GM23338 (cell line): ENCODE results near the gene PRLH. TPM values are rescaled to one million over a fixed set of nuclear protein-coding genes. Genes with fewer than 3 reads are reported as not detected.
"Not testable (repeated sequence)": the region's sequence is repeated elsewhere in the genome, so short reads cannot be mapped to it uniquely, and the experiment has no call there.

ENCODE experiments used
- ATAC-seq: fragments of 200-7000 bp; cut with Tn5 transposase; 3 replicates; pipeline ENCODE4 v1.9.1; 2020
- DNase-seq: peaks from one replicate; pipeline ENCODE4 v3.0.0-alpha.2; 2015; ENCODE audit warnings: low spot score
- H2AFZ ChIP-seq: fragments of 200-600 bp; sonication (generic); 2 replicates; pipeline ENCODE4 v1.8.0; 2016; ENCODE audit warnings: antibody characterized with exemption, mild to moderate bottlenecking, moderate library complexity
- H3F3A ChIP-seq: fragments of 200-600 bp; sonication (generic); replicated peaks from 2 replicates; pipeline ENCODE4 v1.8.0; 2017; ENCODE audit warnings: antibody characterized with exemption, mixed run types, low read depth
- H3K27ac ChIP-seq: fragments of 200-600 bp; sonication (generic); 2 replicates; pipeline ENCODE4 v1.6.1; 2016; ENCODE audit warnings: low read depth
- H3K27me3 ChIP-seq: fragments of 200-600 bp; sonication (generic); 2 replicates; pipeline ENCODE4 v1.8.0; 2016; ENCODE audit warnings: mild to moderate bottlenecking, mixed run types, moderate library complexity; ENCODE audit not compliant: insufficient read depth
- H3K36me3 ChIP-seq: fragments of 200-600 bp; sonication (generic); 2 replicates; pipeline ENCODE4 v1.8.0; 2016; ENCODE audit warnings: mild to moderate bottlenecking; ENCODE audit not compliant: insufficient read depth
- H3K4me1 ChIP-seq: fragments of 200-600 bp; sonication (generic); 2 replicates; pipeline ENCODE4 v1.8.0; 2016; ENCODE audit warnings: mild to moderate bottlenecking, moderate library complexity; ENCODE audit not compliant: insufficient read depth
- H3K4me2 ChIP-seq: fragments of 200-600 bp; sonication (generic); 2 replicates; pipeline ENCODE4 v1.7.1; 2017; ENCODE audit warnings: mixed run types
- H3K4me3 ChIP-seq: fragments of 200-600 bp; sonication (generic); 2 replicates; pipeline ENCODE4 v1.6.1; 2016; ENCODE audit warnings: mixed run types
- H3K79me2 ChIP-seq: fragments of 200-600 bp; sonication (generic); replicated peaks from 2 replicates; pipeline ENCODE4 v1.8.0; 2017; ENCODE audit warnings: mild to moderate bottlenecking; ENCODE audit not compliant: insufficient read depth
- H3K9me2 ChIP-seq: fragments of 200-600 bp; sonication (generic); 2 replicates; pipeline ENCODE4 v1.8.0; 2017; ENCODE audit not compliant: insufficient read depth
- H4K20me1 ChIP-seq: fragments of 200-600 bp; sonication (generic); replicated peaks from 2 replicates; pipeline ENCODE4 v1.8.0; 2017; ENCODE audit warnings: mild to moderate bottlenecking; ENCODE audit not compliant: insufficient read depth
- H3K27ac Mint-ChIP-seq: 2 replicates; pipeline ENCODE4 v1.8.0; 2020; ENCODE audit warnings: inconsistent platforms, mild to moderate bottlenecking, moderate library complexity, mixed read lengths
- H3K27me3 Mint-ChIP-seq: 3 replicates; pipeline ENCODE4 v1.8.0; 2022; ENCODE audit warnings: low read depth, mild to moderate bottlenecking, moderate library complexity, mixed read lengths, inconsistent platforms; ENCODE audit not compliant: insufficient read depth, poor library complexity
- H3K36me3 Mint-ChIP-seq: 3 replicates; pipeline ENCODE4 v1.8.0; 2021; ENCODE audit warnings: low read depth, mild to moderate bottlenecking, inconsistent platforms, moderate library complexity, mixed read lengths
- H3K4me1 Mint-ChIP-seq: 3 replicates; pipeline ENCODE4 v1.8.0; 2020; ENCODE audit warnings: mild to moderate bottlenecking, inconsistent platforms, mixed read lengths
- H3K4me3 Mint-ChIP-seq: 3 replicates; pipeline ENCODE4 v1.8.0; 2021; ENCODE audit warnings: moderate library complexity, mild to moderate bottlenecking, inconsistent platforms, mixed read lengths
- H3K9me3 Mint-ChIP-seq: 3 replicates; pipeline ENCODE4 v1.8.0; 2020; ENCODE audit warnings: moderate library complexity, mild to moderate bottlenecking, inconsistent platforms, mixed read lengths
- EZH2 ChIP-seq: fragments of 200-600 bp; sonication (generic); IDR thresholded peaks from one replicate; pipeline ENCODE4 v1.8.0; 2017; ENCODE audit warnings: antibody characterized with exemption, mild to moderate bottlenecking, low read depth; ENCODE audit not compliant: unreplicated experiment
- EZH2phosphoT487 ChIP-seq: fragments of 200-600 bp; sonication (generic); IDR thresholded peaks from one replicate; pipeline ENCODE4 v1.8.1; 2018; ENCODE audit warnings: antibody characterized with exemption; ENCODE audit not compliant: unreplicated experiment
- NANOG ChIP-seq: IDR thresholded peaks from 2 replicates; pipeline ENCODE4 v1.6.1; 2016; ENCODE audit warnings: antibody characterized with exemption, borderline replicate concordance
- REST ChIP-seq: IDR thresholded peaks from one replicate; pipeline ENCODE4 v1.6.1; 2018; ENCODE audit warnings: antibody characterized with exemption; ENCODE audit not compliant: unreplicated experiment
- polyA plus RNA-seq: library from polyadenylated mRNA; unstranded; fragments of >200 nt; fragmentation: Nextera tagmentation; extraction: Ambion mirVana; gene quantifications from 2 replicates; pipeline ENCODE4 v1.2.1, GENCODE V29; 2016
- total RNA-seq: library from RNA; depleted of rRNA; stranded (reverse); fragments of >200 nt; shearing (Covaris generic); gene quantifications from 2 replicates; pipeline ENCODE4 v1.2.3, GENCODE V29; 2014

PRLH gene
- total and polyA plus RNA-seq, 2 experiments from 2014 or later = not detected

DNA sequence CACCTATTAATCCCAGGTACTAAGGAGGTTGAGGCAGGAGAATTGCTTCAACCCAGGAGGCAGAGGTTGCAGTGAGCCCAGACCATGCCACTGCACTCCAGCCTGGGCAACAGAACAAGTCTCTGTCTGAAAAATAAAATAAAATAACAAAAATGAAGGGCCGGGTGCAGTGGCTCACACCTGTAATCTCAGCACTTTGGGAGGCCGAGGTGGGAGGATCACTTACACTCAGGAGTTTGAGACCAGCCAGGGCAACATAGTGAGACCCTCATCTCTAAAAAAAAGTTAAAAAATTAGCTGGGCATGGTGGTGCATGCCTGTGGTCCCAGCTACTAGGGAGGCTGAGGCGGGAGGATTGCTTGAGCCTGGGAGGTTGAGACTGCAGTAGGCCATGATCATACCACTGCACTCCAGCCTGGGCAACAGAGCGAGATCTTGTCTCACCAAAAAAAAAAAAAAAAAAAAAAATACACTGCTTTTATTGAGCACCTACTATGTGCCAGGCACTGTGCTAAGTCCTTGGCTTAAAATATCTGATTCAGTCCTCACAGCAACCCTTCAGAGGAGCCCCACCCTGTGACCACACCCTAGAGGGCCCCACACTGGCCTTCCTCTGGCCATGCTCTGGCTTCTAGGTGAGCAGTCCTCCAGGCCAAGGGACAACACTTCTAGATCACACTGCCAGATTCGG is 29.6 kb downstream of the PRLH start:
- H3K36me3 ChIP-seq, H3K4me3 Mint-ChIP-seq, H3K36me3 Mint-ChIP-seq, H3K4me3 ChIP-seq, H3K27me3 ChIP-seq, H3K9me3 Mint-ChIP-seq, H4K20me1 ChIP-seq, H2AFZ ChIP-seq, H3K27ac Mint-ChIP-seq, H3K9me2 ChIP-seq, DNase-seq, H3K27ac ChIP-seq, H3K79me2 ChIP-seq, ATAC-seq, H3K4me2 ChIP-seq: not testable (repeated sequence)
- Histone ChIP-seq H3K4me1 (peaks cover 29% of the 10 kb centered on the region), H3F3A (0 out of 2 replicates have a peak, but pooled peaks cover 11% of the 10 kb centered on the region)
- H3K4me1 Mint-ChIP-seq = peaks cover 69% of the 10 kb centered on the region
- peaks cover 17% of the 10 kb centered on the region for H3K27me3 Mint-ChIP-seq

DNA sequence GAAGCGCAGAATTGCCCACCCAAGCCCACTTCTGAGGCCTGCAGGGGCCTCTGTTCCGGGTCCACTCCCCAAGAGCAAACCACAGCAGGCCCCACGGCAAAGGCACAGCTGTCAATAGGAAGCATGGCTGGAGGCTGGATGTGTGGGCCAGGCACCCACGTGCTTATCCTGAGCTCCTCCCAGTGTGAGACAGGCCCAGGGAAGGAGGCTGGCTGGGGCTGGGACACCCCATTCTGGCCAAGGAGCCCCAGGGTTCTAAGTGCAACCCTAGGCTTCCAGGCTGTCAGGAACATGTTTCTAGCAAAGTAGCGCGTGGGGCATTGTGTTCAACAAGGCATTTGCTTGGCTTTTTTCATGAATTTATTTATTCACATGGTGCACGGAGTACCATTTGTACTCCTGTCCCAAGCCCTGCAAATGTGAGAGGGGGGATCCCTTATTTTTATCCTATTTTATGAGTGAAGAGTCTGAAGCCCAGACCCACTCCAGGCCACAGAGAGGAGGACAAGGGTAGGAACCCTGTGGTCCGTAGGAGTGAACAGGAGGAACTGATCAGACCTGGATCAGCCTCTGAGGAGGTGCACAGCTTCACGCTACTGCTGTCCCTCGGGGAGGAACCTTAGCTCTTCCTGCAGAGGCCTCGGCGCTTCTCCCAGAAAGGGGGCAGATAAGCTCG is 30.3 kb downstream of the PRLH start:
- Mint-ChIP-seq H3K4me1 (peaks cover 69% of the 10 kb centered on the region), H3K9me3 (no peaks in the 10 kb centered on the region; the same call in 2 of the 3 replicates), H3K27me3 (peaks cover 18% of the 10 kb centered on the region), H3K4me3 (no peak overlapping the region), H3K27ac (no peak overlapping the region), H3K36me3 (peaks cover 3% of the 10 kb centered on the region; the same call in 1 of the 3 replicates)
- H3K27me3 ChIP-seq = no peaks in the 10 kb centered on the region
- H2AFZ ChIP-seq = no peak overlapping the region; the same call in 1 of the 2 replicates
- no peaks in the 10 kb centered on the region for H4K20me1 ChIP-seq
- peaks cover 29% of the 10 kb centered on the region for H3K4me1 ChIP-seq
- no peak for TF ChIP-seq EZH2
- TF ChIP-seq NANOG = no peak
- no peak for TF ChIP-seq REST
- no peak for TF ChIP-seq EZH2phosphoT487
- H3F3A ChIP-seq = 0 out of 2 replicates have a peak, but pooled peaks cover 11% of the 10 kb centered on the region
- no peaks in the 10 kb centered on the region for H3K9me2 ChIP-seq
- H3K36me3 ChIP-seq = no peaks in the 10 kb centered on the region
- ATAC-seq (no peak), DNase-seq (no peak)
- H3K79me2 ChIP-seq = no peaks in the 10 kb centered on the region
- H3K27ac ChIP-seq = no peak overlapping the region
- H3K4me3 ChIP-seq = no peak overlapping the region
- no peak overlapping the region for H3K4me2 ChIP-seq
